NK-92 (cell line): ENCODE results near the gene KCNG4.

Experiments
- DNase-seq: peaks from one replicate; lab custom pipeline; 2025; ENCODE audit not compliant: unreplicated experiment; lab: John Stamatoyannopoulos, UW

Gene KCNG4

DNA sequence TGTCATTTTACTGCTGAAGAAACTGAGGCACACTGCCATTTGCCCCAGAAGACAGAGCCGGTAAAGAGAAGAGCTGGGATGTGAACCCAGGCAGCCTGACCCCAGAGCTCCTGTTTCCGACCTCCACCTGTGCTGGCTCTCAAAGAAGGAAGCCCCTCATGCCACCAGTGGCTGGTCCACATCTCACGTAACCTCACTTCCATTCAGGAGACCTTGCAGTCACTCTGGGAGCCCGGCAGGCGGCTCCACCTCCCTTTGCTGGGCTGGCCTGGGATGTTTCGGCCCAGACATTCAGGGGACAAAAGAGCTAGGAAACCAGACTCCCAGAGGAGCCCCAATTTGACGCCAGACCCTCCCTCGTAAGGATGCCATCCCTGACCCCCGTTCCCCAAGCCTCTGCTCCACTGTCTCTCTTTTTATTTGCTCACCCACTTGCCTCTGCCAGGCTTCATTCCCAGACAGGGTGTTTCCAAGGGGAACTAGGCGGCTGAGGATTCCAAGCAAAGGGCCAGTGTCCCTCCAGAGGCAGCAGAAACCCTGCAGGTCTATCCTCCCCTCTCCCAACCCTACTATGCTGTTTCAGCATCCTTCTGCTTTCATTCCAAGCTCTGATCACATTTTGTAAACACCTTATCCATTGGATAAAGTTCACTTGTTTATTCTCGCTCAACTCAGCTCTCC is 55.8 kb downstream of the KCNG4 start:
- no peak for DNase-seq

DNA sequence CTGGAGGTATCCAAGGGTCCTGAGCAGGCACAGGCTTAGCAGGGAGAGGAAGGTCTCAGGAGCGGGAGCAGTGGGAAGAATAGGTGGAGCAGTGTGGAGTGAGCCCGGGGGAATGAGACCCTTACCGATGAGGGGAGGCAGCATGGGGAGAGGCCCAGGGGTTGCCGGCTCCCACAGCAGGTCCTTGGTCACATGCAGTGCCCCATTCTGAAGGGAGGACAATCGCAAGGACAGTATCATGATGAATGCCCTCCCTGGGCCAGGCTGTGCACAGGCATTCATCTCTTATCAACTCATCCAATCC is 56.3 kb downstream of the KCNG4 start:
- DNase-seq: no peak

DNA sequence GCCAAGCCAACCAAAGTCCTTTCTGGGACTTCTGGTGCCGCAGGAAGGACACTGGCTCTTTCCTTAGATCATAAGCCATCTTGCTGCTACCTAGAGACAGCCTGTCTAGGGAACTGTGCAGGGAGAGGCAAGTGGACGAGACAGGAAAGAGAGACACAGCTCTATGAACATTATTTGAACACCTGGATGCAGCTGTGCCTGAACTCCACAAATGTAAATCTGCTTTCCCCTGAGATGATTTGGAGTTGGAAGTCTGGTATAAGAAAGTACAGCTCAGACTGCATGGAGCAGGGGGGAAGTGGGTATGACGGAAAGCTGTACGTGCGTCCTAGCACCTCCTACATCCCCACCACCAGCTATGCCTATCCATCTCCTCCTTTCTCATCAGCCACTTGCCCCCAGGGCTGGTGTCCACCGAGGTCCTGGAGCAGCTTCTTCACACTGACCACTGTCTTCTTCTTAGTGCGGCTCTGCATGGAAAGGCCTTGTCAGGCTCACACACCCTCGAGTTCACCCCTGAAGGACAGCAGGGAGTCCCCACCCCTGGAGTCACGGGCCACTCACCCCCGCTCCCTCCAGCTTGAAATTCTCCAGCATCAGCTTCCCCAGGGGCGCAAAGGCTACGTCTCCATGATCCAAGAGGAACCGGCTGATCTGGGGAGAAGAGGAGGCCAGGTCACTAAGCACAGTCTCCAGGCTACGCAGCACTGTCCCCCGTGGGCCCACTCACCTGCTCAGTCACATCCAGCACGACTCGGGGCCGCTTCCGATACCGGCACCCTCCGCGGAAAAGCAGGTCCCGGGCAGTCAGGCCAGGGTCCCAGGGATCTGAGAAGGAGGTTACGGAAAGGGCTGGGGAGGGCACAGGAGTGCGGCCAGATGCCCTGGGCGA is 56.9 kb downstream of the KCNG4 start:
- no peak for DNase-seq

DNA sequence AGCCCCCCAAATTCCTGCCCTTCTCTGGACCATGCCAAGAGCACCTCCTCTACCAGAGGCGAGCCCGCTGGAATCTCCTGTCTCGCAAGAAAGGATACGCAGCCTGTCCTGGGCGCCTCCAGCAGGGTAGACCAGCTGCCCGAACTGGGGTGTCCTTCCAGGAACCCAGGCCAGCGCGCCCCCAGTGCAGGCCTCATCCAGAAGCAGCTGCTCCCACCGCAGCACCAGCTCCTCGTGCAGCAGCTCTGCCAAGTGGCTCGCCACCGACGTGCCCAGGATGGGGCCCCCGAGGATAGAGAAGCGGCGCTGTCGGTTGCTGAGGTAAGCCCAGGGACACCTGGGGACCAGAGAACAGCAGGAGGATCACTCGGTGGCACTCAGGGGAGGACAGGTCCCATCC is 57.7 kb downstream of the KCNG4 start:
- no peak for DNase-seq

DNA sequence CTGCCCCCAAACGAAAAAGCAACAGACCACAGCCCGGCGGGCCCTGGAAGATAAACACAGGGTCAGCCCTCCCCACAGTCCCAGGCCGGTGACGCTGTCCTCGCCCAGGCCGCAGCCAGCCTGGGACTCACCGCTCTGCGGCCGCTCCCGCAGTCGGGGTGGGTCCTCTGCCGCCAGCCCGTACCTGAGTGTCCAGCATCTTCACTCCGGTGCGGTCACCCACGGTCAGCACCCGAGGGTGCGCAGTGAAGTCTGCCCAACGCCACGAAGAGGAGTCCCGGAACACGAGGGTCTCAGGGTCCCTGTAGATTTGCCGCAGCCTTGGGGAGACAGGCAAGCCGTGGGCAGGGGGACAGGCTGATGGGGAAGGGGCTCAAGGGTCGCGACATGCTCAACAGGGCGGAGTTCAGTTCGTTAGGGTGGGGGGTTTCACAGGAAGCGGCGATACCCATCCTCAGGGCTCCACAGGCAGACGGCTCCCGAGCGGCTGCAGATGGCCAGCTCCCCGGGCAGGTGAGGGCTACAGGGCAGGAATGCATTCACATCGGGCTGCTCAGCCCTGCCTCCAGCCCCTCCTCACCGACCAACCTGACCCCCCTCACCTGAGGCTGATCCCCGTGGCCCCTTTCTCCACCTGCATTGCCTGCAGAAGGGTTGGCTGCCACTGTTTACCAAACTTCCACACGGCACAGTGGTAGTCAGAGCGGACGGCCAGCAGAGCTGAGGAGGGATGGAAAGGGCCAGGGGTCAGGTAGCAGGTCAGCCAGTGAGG is 58.5 kb downstream of the KCNG4 start:
- no peak for DNase-seq

DNA sequence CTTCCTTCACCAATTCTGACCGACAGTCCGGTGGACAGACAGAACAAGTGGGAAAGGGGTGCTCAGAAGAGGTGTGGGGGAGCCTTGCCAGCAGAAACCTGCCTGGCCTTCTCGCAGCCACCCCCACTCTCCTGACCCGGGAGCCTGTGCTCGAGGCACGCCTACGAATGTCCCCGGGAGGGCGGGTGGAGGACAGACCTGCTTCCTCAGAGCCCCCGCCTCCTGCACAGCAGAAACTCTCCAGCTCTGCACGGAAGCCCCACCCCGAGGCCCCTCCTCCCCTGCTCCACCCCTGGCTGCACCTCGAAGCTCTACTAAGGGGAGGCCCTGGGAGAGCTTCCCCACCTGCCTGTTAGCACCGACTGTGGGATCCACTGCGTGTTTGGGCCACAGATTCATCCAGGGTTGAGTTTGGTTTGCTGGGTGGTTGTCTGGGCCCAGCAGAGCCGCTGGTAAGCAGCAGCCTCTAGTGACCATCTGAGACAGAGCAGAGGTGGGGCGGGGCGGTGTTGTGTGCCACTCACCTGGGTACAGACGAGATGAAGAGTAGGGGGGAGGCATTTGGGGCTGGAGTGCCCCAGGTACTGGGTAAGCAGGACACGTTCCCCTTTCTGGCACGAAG is 59.2 kb downstream of the KCNG4 start:
- no peak for DNase-seq

DNA sequence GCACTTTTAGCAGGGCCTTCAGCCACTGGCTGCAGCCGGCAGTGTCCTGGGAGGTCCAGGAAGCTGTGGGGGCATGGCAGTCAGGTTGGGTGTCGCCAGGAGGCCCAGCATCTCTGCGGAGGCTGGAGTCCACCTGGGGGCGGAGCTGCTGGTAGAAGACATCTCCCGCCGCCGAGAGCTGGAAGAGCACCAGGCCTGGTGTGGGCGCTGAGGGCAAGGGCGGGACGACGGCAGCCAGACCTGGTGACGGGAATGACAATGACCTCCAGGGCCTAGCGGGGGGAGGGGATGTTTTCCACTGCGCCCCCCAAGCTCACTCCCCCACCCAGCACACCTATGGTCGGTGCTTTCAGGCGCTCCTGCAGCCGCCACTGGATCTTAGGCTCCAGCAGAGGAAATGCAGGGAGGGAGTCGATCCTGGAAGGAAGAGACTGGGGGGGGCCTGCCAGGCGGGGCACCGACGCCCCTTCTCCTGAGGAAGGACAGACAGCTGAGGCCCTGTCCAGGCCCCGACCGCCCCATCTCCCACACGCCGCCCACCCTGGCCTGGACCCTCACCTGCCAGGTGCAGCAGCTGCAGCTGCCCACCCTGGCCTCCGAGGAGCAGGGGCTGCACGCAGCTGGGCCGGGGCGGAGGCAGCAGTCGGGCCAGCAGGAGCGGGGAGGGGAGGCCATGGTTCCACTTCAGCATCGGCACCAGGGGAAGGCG is 60.0 kb downstream of the KCNG4 start:
- no peak for DNase-seq

DNA sequence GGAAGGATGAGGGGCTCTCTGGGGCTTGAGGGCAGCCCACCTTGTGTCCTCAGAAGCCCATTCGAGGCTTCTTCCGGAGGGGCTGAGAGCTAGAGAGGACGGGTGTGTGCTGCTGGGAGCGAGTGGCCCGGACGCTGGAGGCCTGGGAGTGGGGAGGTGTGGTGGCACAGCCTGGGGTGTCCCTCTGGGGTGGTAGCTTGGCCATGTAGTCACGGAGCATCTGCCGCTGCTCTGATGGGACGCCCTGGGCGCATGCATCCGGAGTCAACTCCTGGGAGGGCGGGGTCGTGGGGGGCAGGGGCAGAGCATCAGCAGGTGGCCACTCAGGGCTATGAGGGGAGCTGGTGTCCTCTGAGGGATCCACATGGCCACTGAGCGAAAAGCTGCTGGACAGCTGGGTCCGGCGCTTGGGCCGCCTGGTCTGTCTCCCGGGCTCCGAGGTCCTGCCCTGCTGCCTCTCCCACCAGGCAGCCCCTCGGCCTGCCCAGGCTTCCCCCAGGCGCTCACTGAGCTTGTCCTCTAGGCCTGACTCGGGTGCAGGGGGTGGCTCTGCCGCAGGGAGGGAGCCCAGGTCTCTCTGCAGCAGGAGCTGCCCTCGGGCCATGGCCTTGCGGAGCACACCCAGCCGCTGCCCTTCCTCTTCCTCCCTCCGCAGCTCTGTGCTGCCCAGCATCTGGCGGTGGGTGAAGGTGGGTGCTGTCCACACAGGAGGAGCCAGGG is 60.8 kb downstream of the KCNG4 start:
- no peak for DNase-seq

DNA sequence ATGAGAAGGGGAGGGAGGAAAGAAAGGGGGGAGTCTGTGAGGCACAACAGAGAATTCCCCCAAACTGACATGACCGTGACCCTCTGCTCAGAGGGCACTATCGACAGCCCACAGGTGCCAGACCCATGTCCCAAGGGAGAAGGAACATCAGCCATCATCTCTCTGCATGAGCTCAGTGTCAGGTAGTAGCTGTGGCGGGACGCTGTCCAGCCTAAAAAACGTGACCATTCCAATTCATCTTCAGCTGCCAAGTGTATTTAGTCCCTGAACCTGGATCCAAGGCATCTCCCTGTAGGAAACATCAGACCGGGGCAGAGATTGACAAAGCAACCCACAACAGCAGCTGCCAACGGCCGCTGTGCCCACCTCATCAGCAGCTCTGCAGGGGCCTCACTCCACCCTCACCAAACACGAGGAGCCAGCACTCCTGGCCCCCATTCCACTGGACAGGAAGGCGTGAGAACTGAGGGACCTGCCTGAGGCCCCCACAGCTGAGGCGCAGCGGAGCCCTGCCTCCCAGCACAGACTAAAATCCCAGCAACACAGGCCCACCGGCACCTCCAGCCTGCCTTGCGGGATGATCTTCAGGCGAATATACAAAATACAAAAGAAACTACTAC is 61.6 kb downstream of the KCNG4 start:
- DNase-seq: no peak

DNA sequence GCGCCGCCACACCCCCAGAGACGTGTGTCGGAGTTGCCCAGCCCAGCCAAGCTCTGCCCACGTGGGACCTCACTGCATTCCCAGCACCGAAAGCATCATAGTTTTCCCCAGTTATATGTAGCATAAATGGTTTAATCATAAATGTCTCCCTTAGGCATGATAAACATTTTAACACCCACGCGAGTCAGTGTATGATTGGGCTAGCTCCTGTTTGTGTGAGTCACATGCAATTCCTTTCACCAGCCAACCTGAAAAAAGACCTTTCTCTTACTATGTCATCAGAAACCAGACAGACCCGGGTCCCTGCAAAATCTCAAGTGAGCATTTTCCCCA is 62.1 kb downstream of the KCNG4 start:
- no peak for DNase-seq

DNA sequence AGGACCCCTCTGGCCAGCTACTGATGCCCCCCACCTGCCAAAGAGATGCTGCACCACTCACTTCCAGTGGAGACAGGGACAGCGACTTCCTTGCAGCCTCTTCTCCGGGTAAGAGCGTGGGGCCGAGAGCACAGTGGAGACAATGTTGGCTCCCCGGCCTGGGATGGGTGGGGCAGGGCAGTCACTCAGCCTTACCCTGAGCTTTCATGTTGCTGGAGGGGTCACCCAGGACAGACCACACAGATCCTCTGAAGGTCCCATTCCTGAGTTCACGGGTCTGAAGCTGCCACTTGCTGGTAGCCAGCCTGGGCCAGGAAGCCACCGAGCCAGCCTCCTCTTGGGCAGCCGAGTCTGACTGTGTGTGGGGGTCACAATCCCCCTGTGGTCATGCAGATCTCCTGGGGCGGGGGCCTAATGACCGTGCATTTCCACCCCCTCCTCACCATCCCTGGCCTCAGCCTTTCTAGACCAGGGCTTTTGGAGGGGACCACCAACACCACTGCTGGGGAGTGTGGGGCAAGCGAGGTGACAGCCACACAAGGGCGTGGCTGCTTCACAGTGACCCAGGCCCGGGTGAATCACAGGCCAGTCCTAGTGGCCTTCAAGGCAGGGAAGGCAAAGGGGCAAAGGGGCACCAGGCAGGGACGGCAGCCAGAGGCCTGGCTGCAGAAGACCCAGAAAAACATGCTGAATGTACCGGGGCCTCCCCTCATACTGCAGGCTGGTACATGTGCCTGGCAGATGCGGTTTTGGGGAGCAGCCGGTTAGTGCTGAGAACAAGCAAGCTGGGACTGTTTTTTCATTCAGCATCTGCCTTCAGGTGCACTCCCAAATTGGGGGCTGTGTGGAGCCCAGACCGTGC is 63.4 kb downstream of the KCNG4 start:
- DNase-seq: no peak

DNA sequence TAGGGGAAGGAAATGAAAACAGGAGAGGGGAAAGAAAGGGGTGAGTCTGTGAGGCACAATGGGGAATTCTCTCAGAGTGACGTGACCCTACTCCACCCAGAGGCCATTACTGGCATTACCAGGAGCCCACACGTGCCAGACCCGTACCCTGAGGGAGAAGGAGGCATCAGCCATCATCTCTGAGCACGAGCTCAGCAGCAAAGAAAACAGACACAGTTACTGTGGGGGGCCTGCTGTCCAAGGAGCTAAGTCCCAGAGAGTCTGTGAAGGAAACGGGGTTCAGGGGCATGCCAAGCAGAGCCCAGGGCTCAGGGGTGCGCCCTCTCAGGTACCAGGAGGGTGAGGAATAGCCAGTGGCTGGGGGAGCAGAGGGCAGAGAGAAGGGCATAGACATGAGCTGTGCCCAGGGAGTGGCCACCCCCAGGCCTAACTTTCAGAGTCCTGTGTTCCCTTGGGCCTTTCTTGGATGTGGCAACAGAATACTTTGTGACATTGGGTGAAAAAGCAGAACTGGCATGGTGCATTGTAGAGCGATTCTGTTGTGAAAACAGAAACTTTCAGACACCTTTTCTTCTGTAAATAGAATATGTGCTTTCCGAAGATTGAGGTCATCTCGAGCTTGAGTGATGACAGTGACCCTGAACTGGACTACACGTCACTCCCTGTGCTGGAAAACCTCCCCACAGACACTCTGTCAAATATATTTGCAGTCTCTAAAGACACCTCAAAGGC is 64.3 kb downstream of the KCNG4 start:
- no peak for DNase-seq

DNA sequence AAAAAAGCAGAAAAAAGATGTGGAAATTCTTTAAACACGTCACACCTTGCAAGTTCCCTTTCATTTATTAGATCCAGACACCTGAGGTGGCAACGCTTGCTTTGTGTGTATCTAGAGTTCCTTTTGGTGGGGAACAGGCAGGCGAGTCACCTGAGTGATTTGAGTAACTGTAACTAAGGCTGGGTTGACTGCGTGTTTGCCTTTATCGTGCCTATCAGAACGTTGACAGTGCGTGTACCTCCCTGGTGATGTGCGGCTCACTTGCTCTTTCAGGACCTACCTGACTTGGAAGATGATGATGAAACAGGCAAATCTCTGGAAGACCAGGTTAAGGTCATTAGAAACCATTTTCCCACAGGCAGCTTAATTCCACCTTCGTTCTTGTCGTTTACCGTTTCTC is 65.4 kb downstream of the KCNG4 start:
- DNase-seq: no peak

DNA sequence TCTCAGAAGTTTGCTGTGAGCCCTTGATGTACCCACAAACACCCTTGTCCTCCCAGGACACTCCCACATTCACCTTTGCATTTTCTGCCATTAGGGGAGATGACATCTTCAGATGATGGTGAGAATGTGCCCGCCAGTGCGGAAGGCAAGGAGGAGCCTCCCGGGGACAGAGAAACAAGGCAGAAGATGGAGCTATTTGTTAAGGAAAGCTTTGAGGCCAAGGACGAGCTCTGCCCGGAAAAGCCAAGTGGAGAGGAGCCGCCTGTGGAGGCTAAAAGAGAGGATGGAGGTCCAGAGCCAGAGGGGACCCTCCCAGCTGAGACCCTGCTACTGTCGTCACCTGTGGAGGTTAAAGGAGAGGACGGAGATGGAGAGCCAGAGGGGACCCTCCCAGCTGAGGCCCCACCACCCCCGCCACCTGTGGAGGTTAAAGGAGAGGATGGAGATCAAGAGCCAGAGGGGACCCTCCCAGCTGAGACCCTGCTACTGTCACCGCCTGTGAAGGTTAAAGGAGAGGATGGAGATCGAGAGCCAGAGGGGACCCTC is 70.0 kb downstream of the KCNG4 start:
- DNase-seq: no peak
